Osteoblast (primary cell): ENCODE results near the gene DPF3. TPM values are rescaled to one million over a fixed set of nuclear protein-coding genes. Genes with fewer than 3 reads are reported as not detected.

Experiments
- DNase-seq: peaks from one replicate; pipeline ENCODE4 v3.0.0; 2011; ENCODE audit warnings: low spot score, mixed read lengths; ENCODE audit not compliant: insufficient read length; ENCODE audit errors: missing footprints
- H2AFZ ChIP-seq: 2 replicates; pipeline ENCODE4 v1.6.0; 2011; ENCODE audit warnings: mild to moderate bottlenecking, low read length
- H3K27ac ChIP-seq: 2 replicates; pipeline ENCODE4 v1.5.1; 2011; ENCODE audit warnings: mild to moderate bottlenecking, low read depth, low read length, moderate library complexity
- H3K27me3 ChIP-seq: 2 replicates; pipeline ENCODE4 v1.6.0; 2012; ENCODE audit warnings: mild to moderate bottlenecking, control low read depth, inconsistent platforms, low read length, moderate library complexity; ENCODE audit not compliant: insufficient read depth
- H3K36me3 ChIP-seq: 2 replicates; pipeline ENCODE4 v1.5.1; 2011; ENCODE audit warnings: mild to moderate bottlenecking, low read length, control low read depth, moderate library complexity; ENCODE audit not compliant: insufficient read depth
- H3K4me1 ChIP-seq: 2 replicates; pipeline ENCODE4 v1.5.1; 2011; ENCODE audit warnings: mild to moderate bottlenecking, low read length, control low read depth, moderate library complexity; ENCODE audit not compliant: insufficient read depth
- H3K4me2 ChIP-seq: 2 replicates; pipeline ENCODE4 v1.6.0; 2011; ENCODE audit warnings: mild to moderate bottlenecking, low read length; ENCODE audit not compliant: insufficient read depth
- H3K4me3 ChIP-seq: fragments of 200-600 bp; sonication (generic); 3 replicates; pipeline ENCODE4 v1.5.1; 2012; ENCODE audit warnings: mild to moderate bottlenecking, low read length, inconsistent platforms; ENCODE audit not compliant: insufficient read depth
- H3K79me2 ChIP-seq: 2 replicates; pipeline ENCODE4 v1.6.0; 2012; ENCODE audit warnings: mild to moderate bottlenecking, low read length, control low read depth, inconsistent platforms; ENCODE audit not compliant: insufficient read depth
- H3K9me3 ChIP-seq: 2 replicates; pipeline ENCODE4 v1.5.1; 2011; ENCODE audit warnings: low read depth, low read length, control low read depth
- H4K20me1 ChIP-seq: 2 replicates; pipeline ENCODE4 v1.6.0; 2012; ENCODE audit warnings: mild to moderate bottlenecking, low read length, control low read depth; ENCODE audit not compliant: insufficient read depth
- total RNA-seq: library from RNA; depleted of rRNA; stranded (reverse); fragments of >200 nt; gene quantifications from 2 replicates; pipeline ENCODE4 v1.2.3, GENCODE V29; 2012
- TF ChIP-seq, protein P1 (sequence below): IDR thresholded peaks from 2 replicates; pipeline ENCODE4 v1.5.1; 2011; ENCODE audit warnings: mild to moderate bottlenecking, low read depth, low read length, moderate library complexity; ENCODE audit errors: extremely low read depth

DPF3 gene
- total RNA-seq, 1 donor = 1.8 TPM

DNA sequence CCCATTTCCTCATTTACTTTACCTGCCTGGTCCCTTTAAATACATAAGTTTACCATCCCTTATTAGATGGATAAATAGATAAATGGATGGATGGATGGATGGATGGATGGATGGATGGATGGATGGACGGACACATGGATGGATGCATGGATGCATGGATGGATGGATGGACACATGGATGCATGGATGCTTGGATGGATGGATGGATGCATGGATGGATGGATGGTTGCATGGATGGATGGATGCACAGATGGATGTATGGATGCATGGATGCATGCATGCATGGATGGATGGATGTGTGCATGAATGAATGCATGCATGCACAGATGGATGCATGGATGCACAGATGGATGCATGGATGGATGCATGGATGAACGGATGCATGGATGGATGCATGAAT lies 93.6 kb downstream of the DPF3 start:
- Histone ChIP-seq H3K4me3 (no peak overlapping the region), H3K27me3 (no peaks in the 10 kb centered on the region), H3K4me2 (no peak overlapping the region), H3K79me2 (no peaks in the 10 kb centered on the region), H3K36me3 (no peaks in the 10 kb centered on the region), H3K9me3 (no peaks in the 10 kb centered on the region), H3K27ac (no peak overlapping the region), H4K20me1 (no peaks in the 10 kb centered on the region), H3K4me1 (peaks cover 16% of the 10 kb centered on the region), H2AFZ (no peak overlapping the region)
- DNase-seq = no peak
- TF ChIP-seq, protein P1, sequence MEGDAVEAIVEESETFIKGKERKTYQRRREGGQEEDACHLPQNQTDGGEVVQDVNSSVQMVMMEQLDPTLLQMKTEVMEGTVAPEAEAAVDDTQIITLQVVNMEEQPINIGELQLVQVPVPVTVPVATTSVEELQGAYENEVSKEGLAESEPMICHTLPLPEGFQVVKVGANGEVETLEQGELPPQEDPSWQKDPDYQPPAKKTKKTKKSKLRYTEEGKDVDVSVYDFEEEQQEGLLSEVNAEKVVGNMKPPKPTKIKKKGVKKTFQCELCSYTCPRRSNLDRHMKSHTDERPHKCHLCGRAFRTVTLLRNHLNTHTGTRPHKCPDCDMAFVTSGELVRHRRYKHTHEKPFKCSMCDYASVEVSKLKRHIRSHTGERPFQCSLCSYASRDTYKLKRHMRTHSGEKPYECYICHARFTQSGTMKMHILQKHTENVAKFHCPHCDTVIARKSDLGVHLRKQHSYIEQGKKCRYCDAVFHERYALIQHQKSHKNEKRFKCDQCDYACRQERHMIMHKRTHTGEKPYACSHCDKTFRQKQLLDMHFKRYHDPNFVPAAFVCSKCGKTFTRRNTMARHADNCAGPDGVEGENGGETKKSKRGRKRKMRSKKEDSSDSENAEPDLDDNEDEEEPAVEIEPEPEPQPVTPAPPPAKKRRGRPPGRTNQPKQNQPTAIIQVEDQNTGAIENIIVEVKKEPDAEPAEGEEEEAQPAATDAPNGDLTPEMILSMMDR = no peak

DNA sequence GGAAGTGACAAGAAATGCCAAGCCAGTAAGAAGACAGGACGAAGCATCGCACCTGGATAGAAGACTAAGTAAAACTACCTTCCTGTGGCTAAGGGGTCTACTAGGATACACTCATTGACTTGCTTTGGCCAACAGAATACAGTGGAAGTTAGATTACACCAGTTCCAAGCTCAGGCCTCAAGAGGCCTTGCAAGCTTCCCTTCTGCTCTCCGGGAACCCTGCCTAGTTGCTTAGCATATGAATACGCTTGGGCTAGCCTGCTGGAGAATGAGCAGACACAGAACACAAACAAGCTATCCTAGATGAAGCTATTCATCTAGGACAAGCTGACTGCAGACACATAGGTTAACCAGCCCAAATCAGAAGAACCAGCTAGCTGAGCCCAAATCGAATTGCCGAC lies 97.0 kb downstream of the DPF3 start:
- no peaks in the 10 kb centered on the region for H3K79me2 ChIP-seq
- H3K27ac ChIP-seq = no peak overlapping the region

GRCh38 chr14:72793156-72793939 lies 100.6 kb downstream of the DPF3 start:
- TF ChIP-seq, protein P1 = no peak
- Histone ChIP-seq H3K4me1 (no peaks in the 10 kb centered on the region), H3K79me2 (peaks cover 2% of the 10 kb centered on the region), H3K9me3 (no peaks in the 10 kb centered on the region), H3K36me3 (no peaks in the 10 kb centered on the region), H3K27ac (no peak overlapping the region), H3K4me2 (no peak overlapping the region), H4K20me1 (no peaks in the 10 kb centered on the region), H3K27me3 (no peaks in the 10 kb centered on the region), H3K4me3 (no peak overlapping the region), H2AFZ (no peak overlapping the region)
- no peak for DNase-seq

More for the DNA sequence above, 97.0 kb downstream of the DPF3 start:
- H3K4me1 ChIP-seq = peaks cover 13% of the 10 kb centered on the region
- H2AFZ ChIP-seq = no peak overlapping the region
- H3K4me2 ChIP-seq = no peak overlapping the region
- no peaks in the 10 kb centered on the region for H3K36me3 ChIP-seq
- no peaks in the 10 kb centered on the region for H3K27me3 ChIP-seq
- no peak overlapping the region for H3K4me3 ChIP-seq
- no peaks in the 10 kb centered on the region for H3K9me3 ChIP-seq
- H4K20me1 ChIP-seq = no peaks in the 10 kb centered on the region
- no peak for DNase-seq
- TF ChIP-seq, protein P1 = no peak

- no peak overlapping the region for H3K4me3 ChIP-seq
- H3K36me3 ChIP-seq = no peaks in the 10 kb centered on the region
- no peaks in the 10 kb centered on the region for H3K9me3 ChIP-seq
- H4K20me1 ChIP-seq = no peaks in the 10 kb centered on the region
- TF ChIP-seq, protein P1 = no peak
- H3K4me2 ChIP-seq = peak overlapping the region; percentile 34
- H3K4me1 ChIP-seq = no peaks in the 10 kb centered on the region
- H2AFZ ChIP-seq = peak overlapping the region; percentile 40
- H3K27ac ChIP-seq = no peak overlapping the region
- H3K27me3 ChIP-seq = no peaks in the 10 kb centered on the region
- DNase-seq = no peak
- H3K79me2 ChIP-seq = peaks cover 2% of the 10 kb centered on the region
These were observed 101.7 kb downstream of the DPF3 start for GRCh38 chr14:72792051-72792788.
